ENCODE measurements around the gene ZBTB33.

DNA sequence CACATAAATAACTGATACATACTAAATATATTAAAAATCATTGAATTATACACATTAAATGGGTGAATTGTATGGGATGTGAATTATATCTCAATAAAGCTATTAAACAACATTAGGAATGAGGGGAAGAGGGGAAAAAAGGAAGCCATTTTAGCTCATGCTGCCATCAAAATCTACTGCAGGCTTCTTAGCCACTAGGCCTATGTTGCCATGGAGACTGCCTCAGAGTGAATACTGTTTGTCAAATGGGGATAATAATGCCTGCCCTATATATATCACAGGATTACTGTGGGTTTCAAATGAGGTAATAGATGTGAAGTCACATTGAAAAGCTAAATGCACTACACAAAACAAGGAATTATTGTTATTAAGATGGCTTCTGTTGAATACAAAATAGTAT is 39.5 kb downstream of the ZBTB33 start:
- TF ChIP-seq EZH2 (IDR thresholded peaks at IDR 0.05; ENCODE audit: insufficient read depth, poor library complexity, severe bottlenecking): no peak
- TF ChIP-seq EZH2phosphoT487 (IDR thresholded peaks at IDR 0.05; ENCODE audit: insufficient read depth, low read depth): no peak
